HG03280 (cell line): ENCODE measurements around the gene ZDHHC7.

Experiments
- ATAC-seq: cut with Tn5 transposase; IDR thresholded peaks from one replicate; pipeline ENCODE4 v1.9.1; 2021; ENCODE audit warnings: mild to moderate bottlenecking, moderate library complexity; ENCODE audit not compliant: unreplicated experiment

The ZDHHC7 gene

GRCh38 chr16:84970447-84971127 is 40.7 kb downstream of the ZDHHC7 start:
- no peak for ATAC-seq

DNA sequence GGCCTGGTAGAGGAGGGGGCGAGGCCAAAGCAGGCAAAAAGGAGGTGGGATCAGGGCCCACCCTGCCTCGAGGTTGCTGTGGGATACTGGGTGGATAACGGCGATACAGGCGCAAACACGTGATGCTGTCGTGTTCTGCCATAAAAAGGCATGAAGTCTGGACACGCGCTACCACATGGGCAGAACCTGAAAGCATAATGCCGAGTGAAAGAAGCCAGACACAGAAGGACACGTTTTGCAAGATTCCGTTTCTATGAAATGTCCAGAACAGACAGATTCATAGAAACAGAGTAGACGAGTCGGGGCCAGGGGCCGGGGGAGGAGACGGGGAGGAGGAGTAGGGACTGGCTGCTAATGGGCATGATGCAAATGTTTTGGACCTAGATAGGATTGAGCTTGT is 43.5 kb downstream of the ZDHHC7 start:
- ATAC-seq, result no peak

DNA sequence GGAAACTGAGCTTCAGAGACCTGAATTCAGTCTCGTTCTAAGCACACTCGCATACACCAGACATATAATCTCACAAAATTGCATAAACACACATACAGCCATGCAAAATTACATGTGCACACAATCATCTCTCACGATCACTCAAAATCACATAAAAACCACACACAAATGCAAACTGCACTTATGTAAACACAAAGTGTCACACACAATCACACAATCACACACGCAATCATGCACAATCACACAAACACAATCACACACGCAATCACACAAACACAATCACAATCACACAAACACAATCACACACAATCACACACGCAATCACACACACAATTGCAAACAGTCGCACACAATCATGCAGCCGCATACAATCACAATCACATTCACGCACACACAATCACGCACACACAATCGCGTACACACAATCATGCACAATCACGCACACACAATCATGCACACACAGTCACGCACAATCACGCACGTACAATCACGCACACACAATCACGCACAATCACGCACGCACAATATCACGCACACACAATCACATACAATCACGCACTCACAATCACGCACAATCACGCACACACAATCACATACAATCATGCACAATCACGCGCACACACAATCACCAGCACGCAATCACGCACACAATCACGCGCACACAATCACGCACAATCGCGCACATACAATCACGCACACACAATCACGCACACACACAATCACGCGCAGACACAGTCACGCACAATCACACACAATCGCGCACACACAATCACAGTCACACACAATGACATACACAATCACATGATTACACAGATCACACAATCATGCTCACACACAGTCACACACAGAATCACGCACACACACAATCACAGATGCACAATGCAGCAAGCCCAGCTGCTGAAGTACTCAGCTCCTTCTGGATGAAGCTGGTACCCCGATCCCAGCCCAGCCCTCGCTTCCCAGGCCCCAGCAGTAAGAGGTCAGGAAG is 45.6 kb downstream of the ZDHHC7 start:
- ATAC-seq, result no peak

GRCh38 chr16:84964386-84965128 is 46.8 kb downstream of the ZDHHC7 start:
- no peak for ATAC-seq

GRCh38 chr16:84963066-84963465 is 48.3 kb downstream of the ZDHHC7 start:
- ATAC-seq, result no peak

DNA sequence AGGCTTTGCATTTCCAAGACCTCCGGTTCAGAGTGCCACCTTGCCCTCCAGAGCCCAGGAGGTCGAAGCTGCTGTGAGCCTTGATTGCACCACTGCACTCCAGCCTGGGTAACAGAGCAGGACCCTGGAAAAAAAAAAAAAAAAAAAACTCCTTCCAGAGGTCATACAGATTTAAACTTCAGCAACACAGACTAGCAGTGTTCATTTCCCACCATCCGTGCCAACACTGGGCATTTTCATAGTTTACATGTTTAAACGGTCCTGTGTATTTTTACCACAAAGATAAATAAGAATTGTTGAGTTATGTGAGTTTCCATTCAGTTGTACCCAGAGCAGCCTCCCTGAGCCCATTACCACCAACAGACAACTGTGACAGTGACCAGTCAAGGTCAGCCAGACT is 50.4 kb downstream of the ZDHHC7 start:
- no peak for ATAC-seq

- ATAC-seq, result no peak
Observed at GRCh38 chr16:84959784-84960417, 51.4 kb downstream of the ZDHHC7 start.

DNA sequence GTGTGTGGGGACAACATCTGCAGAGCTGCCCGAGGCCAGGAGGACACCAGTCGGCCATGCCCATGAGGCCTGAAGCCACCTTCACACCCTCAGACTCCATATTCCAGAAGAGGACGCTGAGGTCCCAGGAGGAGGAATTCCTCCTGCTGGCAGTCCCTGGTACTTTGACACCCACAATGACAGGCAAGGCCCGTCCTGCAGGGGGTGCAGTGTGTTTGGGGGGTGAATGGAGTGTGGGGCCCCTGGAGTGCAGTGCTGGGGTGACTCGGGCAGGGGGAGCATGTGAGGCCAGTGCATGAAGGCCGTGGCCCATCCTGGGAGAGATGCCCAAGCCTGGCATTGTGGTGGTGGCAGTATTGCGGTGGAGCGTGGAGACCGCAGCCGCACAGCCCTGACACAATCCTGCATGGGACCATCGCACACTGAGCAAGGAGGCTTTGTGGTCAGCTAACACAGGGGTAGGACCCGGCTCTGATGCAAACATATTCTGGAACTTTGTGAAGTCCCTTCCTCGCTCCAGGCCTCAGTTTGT is 52.2 kb downstream of the ZDHHC7 start:
- no peak for ATAC-seq

DNA sequence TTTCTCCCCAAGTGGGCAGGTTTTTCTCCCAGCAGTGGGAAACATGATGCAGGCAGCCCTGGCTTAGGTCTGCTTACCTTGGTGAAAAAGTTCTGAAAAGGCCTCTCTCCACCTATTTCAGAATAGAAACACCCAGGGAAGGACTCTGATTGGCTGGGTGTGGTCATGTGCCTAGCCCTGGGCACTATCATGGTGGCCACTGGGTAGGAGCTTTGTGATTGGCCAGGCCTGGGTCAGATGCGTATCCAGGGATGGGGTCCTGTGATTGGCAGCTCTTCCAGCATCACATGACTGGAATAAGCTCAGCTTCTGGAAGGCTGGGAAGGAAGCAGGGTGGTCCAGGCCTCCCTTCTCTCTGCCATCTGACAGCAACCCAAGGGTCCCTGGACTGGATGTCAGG is 53.5 kb downstream of the ZDHHC7 start:
- no peak for ATAC-seq

DNA sequence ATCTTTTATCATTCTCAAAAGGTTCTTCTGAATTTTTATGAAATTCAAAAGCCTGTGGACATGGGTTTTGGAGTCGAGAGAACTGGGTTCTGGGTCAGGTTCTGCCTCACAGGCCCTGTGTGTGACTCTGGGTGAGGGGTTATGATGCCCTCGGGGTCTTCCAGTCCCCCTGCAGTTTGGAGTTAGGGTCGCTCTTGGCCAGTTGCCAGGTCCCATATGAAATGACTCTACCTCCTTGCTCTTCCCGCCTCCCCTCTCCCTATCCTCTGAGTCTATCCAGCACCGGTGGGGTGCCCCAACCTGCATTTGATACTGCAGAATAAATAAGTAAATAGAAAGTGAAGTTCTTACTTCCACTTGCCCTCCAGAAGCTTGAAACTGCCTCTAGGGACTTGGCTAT is 54.1 kb downstream of the ZDHHC7 start:
- no peak for ATAC-seq

GRCh38 chr16:84955427-84955826 is 55.9 kb downstream of the ZDHHC7 start:
- ATAC-seq, result no peak

GRCh38 chr16:84953190-84953746 is 58.1 kb downstream of the ZDHHC7 start:
- ATAC-seq, result no peak

DNA sequence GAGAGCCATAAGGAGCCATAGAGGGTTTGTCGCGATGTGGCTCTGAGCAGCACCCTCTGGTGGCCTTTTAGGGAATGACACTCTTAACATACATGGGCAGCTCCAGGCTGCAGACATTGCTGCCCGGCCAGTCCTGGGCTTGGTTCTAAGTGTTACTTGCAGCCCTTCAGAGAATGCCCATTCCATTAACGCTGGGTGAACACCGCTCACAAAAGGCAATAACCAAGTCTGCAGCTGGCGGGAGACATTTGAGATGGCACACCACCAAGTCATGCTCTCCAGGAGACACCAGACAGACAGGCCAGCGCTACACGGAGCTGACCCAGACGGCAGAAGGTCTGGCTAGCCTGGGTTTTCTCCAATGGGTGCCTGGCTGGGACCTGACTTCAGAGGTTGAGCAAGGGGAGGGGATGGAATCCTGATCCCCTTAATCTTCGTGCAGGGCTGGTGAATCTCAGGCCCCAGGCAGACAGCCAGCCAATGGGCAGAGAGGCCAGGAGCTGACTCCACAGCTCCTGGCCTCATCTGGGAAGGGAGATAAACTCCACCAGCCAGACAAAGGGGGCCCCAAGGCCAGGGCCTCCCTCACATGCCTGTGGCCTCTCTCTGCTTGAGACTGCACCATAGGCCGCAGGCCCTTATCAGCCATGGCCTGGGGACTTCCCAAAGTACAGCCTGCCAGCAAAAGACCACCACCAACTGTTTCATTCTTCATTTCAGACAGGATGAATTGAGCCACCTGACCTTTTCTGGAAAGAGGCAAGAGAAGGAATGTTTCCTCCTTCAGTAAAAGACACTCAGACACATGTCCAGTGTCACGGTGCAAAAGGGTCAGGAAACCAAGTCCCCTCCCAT is 58.8 kb downstream of the ZDHHC7 start:
- no peak for ATAC-seq

GRCh38 chr16:84950906-84951305 is 60.4 kb downstream of the ZDHHC7 start:
- no peak for ATAC-seq

GRCh38 chr16:84949772-84950436 is 61.4 kb downstream of the ZDHHC7 start:
- no peak for ATAC-seq

DNA sequence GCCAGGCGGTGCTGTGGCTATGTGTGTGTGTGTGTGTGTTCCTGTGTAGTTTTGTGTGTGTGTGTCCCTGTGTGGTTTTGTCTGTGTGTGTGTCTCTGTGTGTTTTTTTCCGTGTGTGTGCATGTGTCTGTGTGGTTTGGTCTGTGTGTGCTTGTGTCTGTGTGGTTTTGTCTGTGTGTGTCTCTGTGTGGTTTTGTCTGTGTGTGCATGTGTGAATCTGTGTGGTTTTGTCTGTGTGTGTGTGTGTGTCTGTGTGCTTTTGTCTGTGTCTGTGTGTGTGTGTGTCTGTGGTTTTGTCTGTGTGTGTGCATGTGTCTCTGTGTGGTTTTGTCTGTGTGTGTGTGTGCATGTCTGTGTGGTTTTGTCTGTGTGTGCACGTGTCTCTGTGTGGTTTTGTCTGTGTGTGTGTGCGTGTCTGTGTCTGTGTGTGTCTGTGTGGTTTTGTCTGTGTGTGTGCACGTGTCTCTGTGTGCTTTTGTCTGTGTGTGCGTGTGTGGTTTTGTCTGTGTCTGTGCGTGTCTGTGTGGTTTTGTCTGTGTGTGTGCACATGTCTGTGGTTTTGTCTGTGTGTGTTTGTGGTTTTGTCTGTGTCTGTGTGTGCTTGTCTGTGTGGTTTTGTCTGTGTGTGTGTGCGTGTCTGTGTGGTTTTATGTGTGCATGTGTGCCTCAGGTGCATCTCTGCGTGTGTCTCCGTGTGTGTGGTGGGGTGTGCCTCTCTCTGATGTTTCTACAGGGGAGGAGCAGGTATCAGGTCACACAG is 62.3 kb downstream of the ZDHHC7 start:
- no peak for ATAC-seq

- no peak for ATAC-seq
Observed at GRCh38 chr16:84947996-84948850, 63.1 kb downstream of the ZDHHC7 start.
